Measurements from ENCODE around the gene HSD11B2. TPM values are rescaled to one million over a fixed set of nuclear protein-coding genes. Genes with fewer than 3 reads are reported as not detected.

HSD11B2 gene
- total RNA-seq, 1 experiment from 2014 or later, result 0.77 TPM

DNA sequence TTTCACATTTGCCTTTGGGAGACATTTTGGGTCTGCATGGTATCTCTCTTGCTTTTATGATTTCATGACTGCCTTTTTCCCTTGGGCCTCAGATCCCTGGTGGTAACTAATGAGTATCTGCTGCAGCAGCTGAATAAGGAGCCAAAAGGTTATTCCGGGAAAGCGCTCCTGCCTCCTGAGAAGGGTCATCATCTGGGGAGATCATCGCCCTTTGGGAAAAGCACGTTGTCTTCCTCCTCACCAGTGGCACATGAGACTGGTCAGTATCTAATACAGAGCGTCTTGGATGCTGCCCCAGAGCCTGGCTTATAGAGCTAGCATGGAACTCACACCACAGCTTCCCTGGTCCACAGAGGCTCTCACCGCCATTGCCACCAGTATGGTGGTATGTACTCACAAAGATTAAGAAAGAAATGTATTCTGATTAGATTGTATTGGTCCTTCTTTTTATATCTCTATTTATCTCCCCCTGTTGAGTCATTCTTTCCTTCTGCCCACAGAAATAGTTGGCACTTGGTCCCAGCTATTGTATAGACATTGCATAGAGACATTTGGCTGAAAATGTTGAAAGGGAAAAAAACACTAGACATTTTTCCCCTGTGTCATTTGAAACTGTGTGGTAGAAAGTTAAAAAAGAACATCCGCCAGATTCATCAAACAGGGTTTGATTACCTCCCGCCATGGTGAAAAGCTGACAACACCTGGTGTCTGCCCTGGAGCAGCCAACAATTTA is 46.0 kb upstream of the HSD11B2 start:
- in situ Hi-C loops (cut with HindIII; ENCODE audit: low pct_unique_long_range_greater_than_20kb, low sequenced_read_pairs) (no loop called here), intact Hi-C loops (cut with micrococcal nuclease; ENCODE audit: unreplicated experiment) (no loop called here)
- no TSS peak for BruUV-seq (replicated peaks)
- H3K27ac ChIP-seq (ENCODE audit: low read length), result no peak overlapping the region
- H3K27me3 ChIP-seq (ENCODE audit: control insufficient read depth, insufficient read depth, low read length), result no peaks in the 10 kb centered on the region
- ChIA-PET CTCF (interaction anchor here (0.7 kb wide), 1 partner anchor 13 kb away, joined by 3 read pairs; no protein-coding TSS in a partner anchor), POLR2A (no interaction called here)
- ATAC-seq, result no peak
- no peaks in the 10 kb centered on the region for H3K4me1 ChIP-seq (ENCODE audit: control insufficient read depth, insufficient read depth, low read length)
- no peak for TF ChIP-seq TCF7L2 (IDR thresholded peaks at IDR 0.05; ENCODE audit: low read depth, low read length)
- no peak for TF ChIP-seq REST (IDR thresholded peaks at IDR 0.05; ENCODE audit: insufficient read depth in 1 of 2, low read depth in 2 of 2, low read length in 1 of 2)
- no peak for TF ChIP-seq POLR2AphosphoS5 (IDR thresholded peaks at IDR 0.05; ENCODE audit: low read depth, low read length)
- TF ChIP-seq SIN3A (IDR thresholded peaks at IDR 0.05; ENCODE audit: borderline replicate concordance, insufficient read depth, low read depth, low read length), result no peak
- TF ChIP-seq CTCF (IDR thresholded peaks at IDR 0.05), result no peak
- no peaks in the 10 kb centered on the region for H3K36me3 ChIP-seq (ENCODE audit: control insufficient read depth, insufficient read depth, low read length)
- no peak overlapping the region for H3K4me3 ChIP-seq (ENCODE audit: low read depth in 2 of 2, low read length in 2 of 2)
- no peak for DNase-seq (ENCODE audit: low read depth, low spot score)
- H3K9me3 ChIP-seq (ENCODE audit: control insufficient read depth, insufficient read depth, low read depth, low read length), result no peaks in the 10 kb centered on the region

DNA sequence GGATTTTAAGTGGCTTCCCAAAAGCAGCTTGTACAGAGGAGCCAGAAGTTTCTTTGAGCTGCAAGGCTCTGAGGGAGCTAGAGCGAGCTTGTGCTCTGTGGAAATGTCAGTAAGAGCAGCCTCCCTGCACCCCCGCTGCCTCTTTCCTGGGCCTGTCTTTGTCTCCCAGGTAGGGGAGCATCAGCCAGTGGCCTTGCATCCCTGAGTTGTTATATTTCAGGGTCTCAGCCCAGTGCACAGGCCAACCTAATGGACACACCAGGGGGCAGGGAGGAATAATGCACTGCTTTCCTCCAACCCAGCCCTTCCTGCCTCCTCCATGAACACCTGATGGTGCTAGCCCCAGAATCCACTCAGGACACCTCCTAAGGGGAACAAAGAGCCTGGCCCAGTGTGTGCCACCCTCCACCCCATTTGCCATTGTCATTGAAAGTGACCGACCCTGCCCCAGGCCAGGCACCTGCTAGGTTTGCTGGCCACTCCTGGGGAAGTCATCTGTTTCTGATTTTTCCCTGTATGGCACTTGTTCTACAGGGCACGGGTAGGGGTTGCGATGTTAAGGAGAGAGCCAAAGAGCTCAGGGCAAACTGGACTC is 44.0 kb upstream of the HSD11B2 start:
- Histone ChIP-seq H3K4me3 (ENCODE audit: low read depth in 2 of 2, low read length in 2 of 2) (no peak overlapping the region), H3K27ac (ENCODE audit: low read length) (no peak overlapping the region), H3K4me1 (ENCODE audit: control insufficient read depth, insufficient read depth, low read length) (no peaks in the 10 kb centered on the region), H3K27me3 (ENCODE audit: control insufficient read depth, insufficient read depth, low read length) (no peaks in the 10 kb centered on the region), H3K36me3 (ENCODE audit: control insufficient read depth, insufficient read depth, low read length) (no peaks in the 10 kb centered on the region), H3K9me3 (ENCODE audit: control insufficient read depth, insufficient read depth, low read depth, low read length) (no peaks in the 10 kb centered on the region)
- DNase-seq (ENCODE audit: low read depth, low spot score) (no peak), ATAC-seq (no peak)
- BruUV-seq (replicated peaks), result no TSS peak
- intact Hi-C loops (cut with micrococcal nuclease; ENCODE audit: unreplicated experiment) (no loop called here), in situ Hi-C loops (cut with HindIII; ENCODE audit: low pct_unique_long_range_greater_than_20kb, low sequenced_read_pairs) (no loop called here)
- POLR2A ChIA-PET, result no interaction called here
- TF ChIP-seq REST (IDR thresholded peaks at IDR 0.05; ENCODE audit: insufficient read depth in 1 of 2, low read depth in 2 of 2, low read length in 1 of 2), result no peak
- TF ChIP-seq TCF7L2 (IDR thresholded peaks at IDR 0.05; ENCODE audit: low read depth, low read length), result no peak
- no peak for TF ChIP-seq SIN3A (IDR thresholded peaks at IDR 0.05; ENCODE audit: borderline replicate concordance, insufficient read depth, low read depth, low read length)
- TF ChIP-seq POLR2AphosphoS5 (IDR thresholded peaks at IDR 0.05; ENCODE audit: low read depth, low read length), result no peak
- TF ChIP-seq CTCF (IDR thresholded peaks at IDR 0.05), result no peak
- CTCF ChIA-PET, result interaction anchor here (0.6 kb wide), 1 partner anchor 190 kb away, joined by 5 read pairs; no protein-coding TSS in a partner anchor
